ENCODE data around the gene SERPINB4.

- no peak for TF ChIP-seq CTCF (IDR thresholded peaks at IDR 0.05)
- TF ChIP-seq POLR2A (IDR thresholded peaks at IDR 0.05) = no peak
- peak; percentile 24 to 88 (median 66) for TF ChIP-seq POLR2AphosphoS5 (IDR thresholded peaks at IDR 0.05)
- peak in 1 of 4 donors; percentile 41 for TF ChIP-seq EP300 (IDR thresholded peaks at IDR 0.05)
These were observed 26.8 kb downstream of the SERPINB4 start for GRCh38 chr18:63617049-63617914.
